H7 (cell line): ENCODE results near the gene TSPAN4. TPM values are rescaled to one million over a fixed set of nuclear protein-coding genes. Genes with fewer than 3 reads are reported as not detected.

Experiments used
- DNase-seq: peaks from one replicate; pipeline ENCODE4 v3.0.0; 2012
- H3K27me3 ChIP-seq: 2 replicates; pipeline ENCODE4 v1.6.0; 2011; ENCODE audit warnings: mild to moderate bottlenecking, low read length; ENCODE audit not compliant: control insufficient read depth, insufficient read depth
- H3K36me3 ChIP-seq: replicated peaks from 2 replicates; pipeline ENCODE4 v1.5.1; 2011; ENCODE audit warnings: low read length; ENCODE audit not compliant: control insufficient read depth, insufficient read depth
- H3K4me3 ChIP-seq: 2 replicates; pipeline ENCODE4 v1.5.1; 2011; ENCODE audit warnings: low read depth, mild to moderate bottlenecking, control low read depth, low read length, moderate library complexity; ENCODE audit not compliant: insufficient read depth
- total RNA-seq: library from RNA; depleted of rRNA; stranded (reverse); fragments of >200 nt; shearing (Covaris generic); gene quantifications from 2 replicates; pipeline ENCODE4 v1.2.3, GENCODE V29; 2014

TSPAN4 gene
- total RNA-seq, 1 experiment from 2014 or later, result 117 TPM

DNA sequence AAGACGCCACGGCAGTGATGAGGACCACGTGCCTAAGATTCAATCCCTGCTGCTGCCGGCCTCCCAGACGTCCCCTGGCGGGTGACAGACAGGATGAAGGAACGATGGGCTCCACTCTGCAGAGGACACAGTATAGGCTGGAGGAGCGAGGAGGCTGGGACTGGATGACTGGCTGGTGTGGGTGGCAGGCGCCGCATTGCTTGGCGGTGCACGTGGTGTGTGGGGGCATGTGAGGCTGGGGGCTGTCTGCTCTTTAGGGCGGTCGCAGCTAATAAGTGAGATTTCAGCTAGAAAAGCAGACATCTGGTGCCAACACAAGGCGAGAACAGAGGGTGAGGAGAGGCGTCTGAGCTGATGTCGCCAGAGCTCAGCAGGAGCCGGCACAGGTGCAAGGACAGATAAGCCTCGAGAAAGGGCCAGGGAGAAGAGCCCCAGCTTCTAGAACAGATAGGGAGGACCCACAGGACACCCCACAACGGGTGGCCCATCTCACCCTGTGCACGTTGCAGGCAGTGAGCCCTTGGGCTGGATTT is 33.2 kb downstream of the TSPAN4 start:
- Histone ChIP-seq H3K4me3 (no peak overlapping the region), H3K36me3 (peaks cover 4% of the 10 kb centered on the region), H3K27me3 (no peaks in the 10 kb centered on the region)
- DNase-seq, result no peak

DNA sequence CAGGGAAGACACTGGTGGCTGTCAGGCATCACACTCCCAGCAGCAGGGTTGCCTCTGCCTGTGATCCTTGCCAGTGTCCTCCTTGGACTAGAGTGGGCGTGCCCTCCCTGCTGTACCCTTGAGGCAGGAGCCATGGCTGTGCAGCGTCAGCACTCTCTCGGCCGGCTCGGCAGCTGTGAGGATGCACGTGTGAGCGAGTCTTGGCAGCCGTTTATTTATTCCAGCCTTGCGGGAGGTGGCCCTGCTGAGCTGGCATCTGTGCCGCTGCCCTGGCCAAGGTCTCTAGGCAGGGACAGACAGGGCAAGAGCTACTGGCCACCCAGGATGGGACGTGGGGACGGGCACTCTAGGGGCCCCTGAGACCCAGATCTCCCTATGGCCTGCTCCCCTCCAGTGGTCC is 33.9 kb downstream of the TSPAN4 start:
- no peak overlapping the region for H3K4me3 ChIP-seq
- DNase-seq, result no peak
- peaks cover 4% of the 10 kb centered on the region for H3K36me3 ChIP-seq
- no peaks in the 10 kb centered on the region for H3K27me3 ChIP-seq

DNA sequence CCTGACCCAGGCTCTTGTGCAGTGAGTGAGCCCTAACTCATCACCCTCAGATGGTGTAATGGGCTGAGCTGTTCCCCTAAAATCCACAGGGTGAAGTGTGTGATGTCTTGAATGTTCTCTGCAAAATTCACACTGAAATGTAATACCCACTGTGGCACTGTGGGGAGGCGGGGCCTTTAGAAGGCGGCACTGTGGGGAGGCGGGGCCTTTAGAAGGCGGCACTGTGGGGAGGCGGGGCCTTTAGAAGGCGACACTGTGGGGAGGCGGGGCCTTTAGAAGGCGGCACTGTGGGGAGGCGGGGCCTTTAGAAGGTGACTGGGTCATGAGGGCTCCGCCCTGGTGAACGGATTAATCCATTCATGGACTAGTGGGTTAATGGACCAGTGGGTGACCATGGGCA is 34.9 kb downstream of the TSPAN4 start:
- DNase-seq, result peak; percentile 88
- no peaks in the 10 kb centered on the region for H3K27me3 ChIP-seq
- no peak overlapping the region for H3K4me3 ChIP-seq
- peaks cover 4% of the 10 kb centered on the region for H3K36me3 ChIP-seq

DNA sequence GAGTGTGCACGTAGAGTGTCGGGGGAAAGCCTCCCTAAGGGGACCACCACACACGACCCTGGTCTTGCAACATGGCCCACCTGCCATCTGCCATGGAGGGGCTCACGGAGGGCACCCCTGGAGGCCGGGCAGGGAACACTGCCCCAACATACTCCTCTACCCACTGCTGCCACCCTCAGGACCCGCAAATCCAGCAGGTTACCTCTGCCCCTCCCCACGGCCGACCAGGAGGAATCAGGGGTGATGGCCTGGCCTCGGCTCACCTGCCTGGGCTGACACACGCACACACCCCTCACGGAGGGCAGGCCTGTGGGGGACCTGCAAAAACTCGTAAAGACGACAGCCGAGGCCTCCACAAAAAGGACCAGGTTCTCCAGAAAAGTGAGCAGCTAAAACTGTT is 37.8 kb downstream of the TSPAN4 start:
- Histone ChIP-seq H3K36me3 (peaks cover 5% of the 10 kb centered on the region), H3K27me3 (no peaks in the 10 kb centered on the region), H3K4me3 (no peak overlapping the region)
- DNase-seq, result peak; percentile 72

DNA sequence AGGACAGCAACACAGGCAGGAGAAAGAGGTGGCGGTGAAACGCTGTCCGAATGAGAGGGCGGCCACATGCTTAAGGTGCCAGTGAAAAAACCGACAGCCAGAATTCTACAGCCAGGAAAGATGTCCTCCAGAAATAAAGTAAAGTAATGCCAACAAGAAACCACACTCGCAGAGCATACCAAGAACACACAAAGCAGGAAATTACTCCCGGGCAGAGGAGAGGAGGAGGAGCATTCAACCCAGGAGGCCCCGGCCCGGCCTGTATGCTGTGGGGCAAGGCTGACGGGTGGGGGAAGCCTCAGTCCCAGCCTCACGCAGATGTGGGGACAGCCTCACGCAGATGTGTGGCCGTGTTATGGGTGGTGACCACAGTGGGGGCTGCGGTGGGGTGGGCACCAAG is 39.9 kb downstream of the TSPAN4 start:
- no peak for DNase-seq
- Histone ChIP-seq H3K4me3 (no peak overlapping the region), H3K27me3 (no peaks in the 10 kb centered on the region), H3K36me3 (peaks cover 7% of the 10 kb centered on the region)

DNA sequence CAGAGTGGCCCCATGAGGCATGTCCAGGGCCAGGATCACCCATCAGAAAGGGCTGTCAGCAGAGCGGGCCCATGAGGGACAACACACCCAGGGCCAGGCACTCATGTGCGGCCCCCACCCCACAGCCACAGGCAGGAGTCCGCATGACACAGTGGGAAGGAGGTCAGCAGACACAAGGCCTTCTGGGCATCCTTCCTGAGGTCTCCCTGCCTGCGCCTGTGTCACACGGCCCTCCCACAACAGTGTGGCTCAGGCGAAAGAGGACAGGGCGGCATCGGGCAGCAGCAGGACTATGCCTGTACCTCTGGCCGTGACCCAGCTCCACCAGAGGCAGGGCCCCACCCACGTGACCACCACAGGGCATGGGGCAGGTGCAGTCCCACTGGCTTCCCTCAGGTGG is 40.9 kb downstream of the TSPAN4 start:
- H3K4me3 ChIP-seq, result no peak overlapping the region
- H3K36me3 ChIP-seq, result peaks cover 7% of the 10 kb centered on the region
- DNase-seq, result no peak
- H3K27me3 ChIP-seq, result no peaks in the 10 kb centered on the region

DNA sequence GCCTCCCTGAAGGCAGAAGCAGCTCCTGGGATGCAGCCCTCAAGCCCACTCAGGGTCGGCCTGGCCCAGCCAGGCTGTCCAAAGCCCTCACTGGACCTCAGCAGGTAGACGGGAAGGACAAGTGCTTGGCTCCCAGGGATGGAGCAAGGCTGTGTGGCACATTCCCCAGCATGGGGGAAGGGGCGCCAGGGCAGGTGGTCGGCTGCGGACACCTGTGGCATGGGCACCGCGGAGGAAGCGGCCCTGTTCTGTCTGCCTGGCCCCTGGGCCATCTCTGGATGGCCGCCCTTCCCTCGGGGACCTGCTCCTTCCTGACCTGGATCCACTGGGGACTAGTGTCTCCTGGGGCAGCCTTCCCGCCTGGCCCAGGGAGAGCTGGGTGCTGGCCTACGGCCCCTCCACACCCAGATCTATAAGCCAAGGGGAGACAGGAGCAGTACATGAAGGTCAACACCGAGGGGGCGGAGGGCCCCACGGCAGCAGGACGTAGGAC is 42.0 kb downstream of the TSPAN4 start:
- DNase-seq, result no peak
- Histone ChIP-seq H3K4me3 (no peak overlapping the region), H3K27me3 (no peaks in the 10 kb centered on the region)

DNA sequence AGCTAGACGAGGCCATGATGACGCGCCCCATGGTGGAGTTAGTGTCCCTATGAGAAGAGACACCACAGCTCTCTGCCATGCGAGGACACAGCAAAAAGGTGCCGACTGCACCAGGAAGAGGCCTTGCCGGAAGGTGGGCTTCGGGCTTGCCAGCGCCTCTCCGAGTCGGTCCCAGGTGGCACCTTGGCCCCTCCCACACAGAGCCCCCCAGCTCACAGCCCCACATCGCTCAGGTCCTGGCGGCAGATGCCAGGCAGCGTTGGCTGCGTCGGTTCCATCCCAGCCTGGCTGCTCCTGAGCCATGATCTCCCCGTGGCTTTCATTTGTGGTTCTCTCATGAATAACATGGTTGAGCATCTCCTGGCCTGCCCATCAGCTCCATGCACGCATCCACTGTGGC is 43.9 kb downstream of the TSPAN4 start:
- no peaks in the 10 kb centered on the region for H3K27me3 ChIP-seq
- no peak overlapping the region for H3K4me3 ChIP-seq
- H3K36me3 ChIP-seq, result peaks cover 5% of the 10 kb centered on the region
- no peak for DNase-seq

More for the DNA sequence above, 42.0 kb downstream of the TSPAN4 start:
- peaks cover 5% of the 10 kb centered on the region for H3K36me3 ChIP-seq

DNA sequence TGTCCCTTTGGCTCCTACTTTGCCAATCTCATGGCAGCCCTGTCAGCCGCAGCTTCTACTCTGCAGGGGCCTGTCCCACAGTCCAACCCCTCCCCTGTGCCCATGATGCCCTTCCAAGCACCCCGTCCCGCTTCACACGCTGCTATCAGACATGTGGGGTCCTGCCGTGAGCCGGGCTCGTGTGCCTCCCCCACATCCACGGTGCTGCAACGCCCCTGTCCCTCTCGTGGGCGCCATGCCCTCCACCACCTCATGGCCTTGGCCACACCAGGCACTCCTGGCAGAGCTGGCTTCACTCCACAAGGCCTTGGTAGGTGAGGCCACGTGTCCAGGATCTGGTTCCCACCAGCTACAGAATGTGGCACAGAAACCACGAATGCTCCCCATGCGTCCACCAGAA is 44.9 kb downstream of the TSPAN4 start:
- no peaks in the 10 kb centered on the region for H3K27me3 ChIP-seq
- DNase-seq, result no peak
- no peak overlapping the region for H3K4me3 ChIP-seq
- peaks cover 5% of the 10 kb centered on the region for H3K36me3 ChIP-seq

DNA sequence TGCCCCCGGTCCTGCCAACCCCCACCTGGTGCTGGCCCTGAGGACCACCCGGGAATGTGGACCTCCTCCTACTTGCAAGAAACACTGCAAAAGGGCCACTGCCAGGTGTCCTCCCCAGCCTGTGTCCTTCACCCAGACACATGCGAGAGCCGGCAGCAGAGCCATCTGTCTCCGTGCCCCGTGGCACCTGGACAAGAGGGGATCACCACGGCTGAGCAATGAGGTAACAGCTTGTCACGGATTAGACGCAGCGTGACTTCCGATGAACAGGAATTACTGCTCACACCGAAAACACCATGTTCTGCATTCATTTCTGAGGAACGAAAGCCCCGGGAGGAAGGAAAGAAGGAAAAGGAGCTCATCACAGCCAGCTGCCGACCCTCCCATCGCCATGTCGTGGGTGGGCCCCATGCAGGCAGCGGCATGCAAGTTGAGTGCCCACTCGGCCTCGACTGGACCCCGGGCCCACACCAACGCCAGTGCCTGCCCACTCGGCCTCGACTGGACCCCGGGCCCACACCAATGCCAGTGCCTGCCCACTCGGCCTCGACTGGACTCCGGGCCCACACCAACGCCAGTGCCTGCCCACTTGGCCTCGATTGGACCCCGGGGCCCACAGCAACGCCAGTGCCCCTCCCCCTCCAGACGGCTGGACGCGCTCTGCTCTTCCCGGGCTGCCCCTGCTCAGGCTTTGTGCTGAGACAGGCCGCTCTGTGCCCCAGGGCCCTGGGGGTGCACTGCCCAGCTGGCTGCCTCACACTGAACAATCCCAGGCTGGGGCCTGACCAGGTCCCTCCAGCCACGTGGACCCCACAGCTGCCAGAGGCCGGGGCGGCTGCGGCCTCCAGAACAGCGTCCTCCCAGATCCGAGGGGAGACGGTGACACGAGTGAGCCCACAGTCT is 45.9 kb downstream of the TSPAN4 start:
- no peak for DNase-seq
- no peak overlapping the region for H3K4me3 ChIP-seq
- H3K27me3 ChIP-seq, result no peaks in the 10 kb centered on the region
- H3K36me3 ChIP-seq, result peaks cover 5% of the 10 kb centered on the region

DNA sequence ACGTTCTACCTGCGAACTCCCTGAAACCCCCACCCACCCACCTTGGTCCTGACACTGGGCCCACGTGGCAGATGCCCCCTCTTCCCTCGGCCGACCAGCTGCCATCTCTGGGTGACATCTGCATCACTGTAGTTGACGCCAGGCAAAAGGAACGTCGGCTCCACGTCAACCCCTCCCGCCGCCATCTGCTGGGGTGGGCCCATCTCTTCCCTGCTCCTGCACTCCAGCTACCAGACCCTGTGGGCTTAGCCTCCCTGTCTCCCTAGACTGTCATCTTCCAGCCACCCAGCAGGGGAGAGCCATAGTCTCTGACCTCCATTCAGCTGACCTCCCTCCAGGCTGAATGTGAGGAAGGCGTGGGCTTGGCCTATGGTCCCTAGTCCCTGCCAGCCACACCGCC is 46.6 kb downstream of the TSPAN4 start:
- H3K36me3 ChIP-seq, result peaks cover 5% of the 10 kb centered on the region
- DNase-seq, result no peak
- no peaks in the 10 kb centered on the region for H3K27me3 ChIP-seq
- no peak overlapping the region for H3K4me3 ChIP-seq

DNA sequence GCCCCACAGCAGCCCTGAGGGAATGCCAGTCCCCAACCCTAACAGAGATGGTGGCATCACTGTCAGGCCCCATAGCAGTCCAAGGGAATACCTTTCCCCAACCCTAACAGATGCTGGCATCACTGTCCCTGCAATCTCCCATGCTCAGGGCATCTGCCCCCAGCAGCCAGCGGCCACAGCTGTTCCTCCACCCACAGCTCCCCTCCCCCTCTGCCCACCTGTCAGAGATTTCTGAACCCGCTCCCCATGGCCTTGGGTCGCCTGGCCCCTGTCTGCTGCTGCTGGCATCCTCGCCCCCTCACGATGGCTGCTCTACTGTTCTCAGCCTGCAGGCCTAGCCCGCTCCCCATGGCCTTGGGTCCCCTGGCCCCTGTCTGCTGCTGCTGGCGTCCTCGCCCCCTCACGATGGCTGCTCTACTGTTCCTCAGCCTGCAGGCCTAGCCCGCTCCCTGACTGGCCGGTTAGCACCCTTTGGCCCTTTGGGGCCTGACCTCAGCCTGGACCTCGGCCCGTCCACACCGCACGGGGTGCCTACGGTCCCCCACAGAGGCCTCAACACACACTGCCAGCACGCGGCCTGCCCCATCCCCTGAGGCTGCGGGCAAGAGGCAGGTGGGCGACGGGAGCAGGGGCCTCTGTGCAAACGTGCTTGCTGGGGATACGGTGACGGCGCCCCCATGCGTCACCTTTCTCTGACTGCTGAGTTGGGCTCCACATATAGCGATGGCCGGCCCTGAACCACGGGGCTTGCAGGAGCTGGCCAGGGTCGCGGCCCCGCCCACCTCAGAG is 47.2 kb downstream of the TSPAN4 start:
- Histone ChIP-seq H3K36me3 (peaks cover 5% of the 10 kb centered on the region), H3K27me3 (no peaks in the 10 kb centered on the region), H3K4me3 (no peak overlapping the region)
- DNase-seq, result peak; percentile 87

DNA sequence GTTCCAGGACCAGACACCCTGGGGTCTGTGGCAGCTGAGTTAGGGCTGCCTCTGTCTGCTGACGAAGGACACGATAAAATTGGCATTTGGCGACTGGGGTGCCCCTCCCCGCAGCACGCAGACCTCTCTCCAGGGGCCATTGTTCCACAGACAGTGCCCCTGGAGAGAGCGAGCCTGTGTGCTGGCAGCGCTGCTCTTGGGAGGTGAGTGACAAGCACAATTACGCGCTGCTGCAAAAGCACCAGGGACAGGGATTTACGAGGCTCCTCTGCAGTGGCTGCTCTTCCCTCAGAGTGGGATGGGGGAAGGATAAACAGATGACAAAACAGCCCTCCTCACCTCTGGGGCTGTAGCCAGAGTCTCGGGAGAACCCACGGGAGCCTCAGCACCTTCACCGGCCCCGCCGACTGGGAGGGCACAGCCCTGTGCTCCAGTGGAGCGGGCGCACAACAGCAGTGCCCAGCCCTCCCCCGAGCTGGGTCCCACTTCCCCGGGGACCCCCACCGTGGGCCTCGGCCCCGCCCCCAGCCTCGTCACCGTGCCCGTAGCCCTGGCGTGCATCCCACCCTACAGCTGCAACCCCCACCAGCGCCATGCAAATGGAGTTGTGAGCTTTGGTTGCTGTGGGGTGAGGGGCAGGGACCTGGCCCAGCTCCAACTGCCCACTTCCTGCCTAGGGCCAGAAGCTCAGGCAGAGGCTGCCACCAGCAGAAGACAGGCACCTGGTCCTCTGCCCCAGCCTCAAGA is 48.3 kb downstream of the TSPAN4 start:
- Histone ChIP-seq H3K36me3 (peaks cover 4% of the 10 kb centered on the region), H3K4me3 (no peak overlapping the region), H3K27me3 (no peaks in the 10 kb centered on the region)
- DNase-seq, result no peak

DNA sequence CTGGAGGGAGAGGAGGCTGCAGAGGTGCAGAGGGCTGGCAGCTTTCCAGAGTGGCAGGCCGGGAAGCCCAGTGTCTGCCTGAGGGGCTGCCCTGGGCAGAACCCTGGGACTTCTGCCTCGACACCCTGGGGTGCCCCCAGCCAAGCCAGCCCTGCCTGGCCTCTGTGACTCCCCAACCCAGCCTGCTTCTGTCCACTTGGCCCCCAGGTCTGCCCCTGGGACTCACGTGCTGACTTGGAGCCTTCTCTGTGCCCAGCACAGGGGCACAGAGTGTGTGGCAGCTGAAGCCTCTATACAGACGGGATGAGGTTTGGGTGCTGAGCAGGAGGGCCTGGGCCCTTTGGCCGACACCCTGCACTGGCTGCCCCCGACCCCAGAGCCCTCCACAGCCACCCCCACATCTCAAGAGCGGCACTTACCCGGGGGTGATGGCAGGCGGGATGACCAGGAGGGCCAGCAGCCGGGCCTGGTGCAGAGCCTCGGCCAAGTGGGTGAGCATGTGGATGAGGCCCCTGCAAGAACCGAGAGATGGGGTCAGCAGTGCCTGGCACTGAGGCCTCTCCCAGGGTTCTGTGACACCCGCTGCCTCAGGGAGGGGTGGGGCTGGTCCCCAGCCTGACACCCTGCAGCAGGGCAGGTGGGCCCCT is 50.5 kb downstream of the TSPAN4 start:
- no peak overlapping the region for H3K4me3 ChIP-seq
- H3K27me3 ChIP-seq, result no peaks in the 10 kb centered on the region
- peaks cover 1% of the 10 kb centered on the region for H3K36me3 ChIP-seq
- no peak for DNase-seq
